Body of pancreas (tissue), 4 donors: ENCODE measurements around the gene APBA1.

Experiments
- POLR2A ChIP-seq, 3 donors: fragments of 450-650 bp; IDR thresholded peaks; one replicate each; pipeline ENCODE4 v1.6.1; 2016; ENCODE audit warnings: antibody characterized with exemption in 3 of 3, mild to moderate bottlenecking in 2 of 3
- TF ChIP-seq, protein P1 (sequence below), 7 experiments: fragments of 450-650 bp in 4 of 7; fragments of 200-600 bp in 3 of 7; sonication (generic) in 3 of 7; IDR thresholded peaks; one replicate each; pipeline ENCODE4 v1.5.1; 2016 to 2019; ENCODE audit warnings: antibody characterized with exemption in 7 of 7

DNA sequence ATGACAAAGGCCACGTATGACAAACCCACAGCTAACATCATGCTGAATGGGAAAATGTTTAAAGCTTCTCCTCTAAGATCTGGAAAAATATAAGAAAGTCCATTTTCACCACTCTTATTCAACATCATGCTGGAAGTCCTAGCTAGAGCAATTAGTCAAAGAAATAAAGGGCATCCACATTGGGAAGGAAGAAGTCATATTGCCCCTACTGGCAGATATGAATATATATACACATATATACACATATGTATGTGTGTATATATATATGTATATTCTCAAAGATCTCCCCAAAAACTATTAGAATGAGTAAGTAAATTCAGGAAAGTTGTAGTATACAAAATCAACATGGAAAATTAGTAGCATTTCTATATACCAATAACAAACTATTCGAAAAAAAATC, 17.1 kb downstream of the APBA1 start:
- TF ChIP-seq POLR2A (IDR thresholded peaks at IDR 0.05), result no peak
- TF ChIP-seq, protein P1, sequence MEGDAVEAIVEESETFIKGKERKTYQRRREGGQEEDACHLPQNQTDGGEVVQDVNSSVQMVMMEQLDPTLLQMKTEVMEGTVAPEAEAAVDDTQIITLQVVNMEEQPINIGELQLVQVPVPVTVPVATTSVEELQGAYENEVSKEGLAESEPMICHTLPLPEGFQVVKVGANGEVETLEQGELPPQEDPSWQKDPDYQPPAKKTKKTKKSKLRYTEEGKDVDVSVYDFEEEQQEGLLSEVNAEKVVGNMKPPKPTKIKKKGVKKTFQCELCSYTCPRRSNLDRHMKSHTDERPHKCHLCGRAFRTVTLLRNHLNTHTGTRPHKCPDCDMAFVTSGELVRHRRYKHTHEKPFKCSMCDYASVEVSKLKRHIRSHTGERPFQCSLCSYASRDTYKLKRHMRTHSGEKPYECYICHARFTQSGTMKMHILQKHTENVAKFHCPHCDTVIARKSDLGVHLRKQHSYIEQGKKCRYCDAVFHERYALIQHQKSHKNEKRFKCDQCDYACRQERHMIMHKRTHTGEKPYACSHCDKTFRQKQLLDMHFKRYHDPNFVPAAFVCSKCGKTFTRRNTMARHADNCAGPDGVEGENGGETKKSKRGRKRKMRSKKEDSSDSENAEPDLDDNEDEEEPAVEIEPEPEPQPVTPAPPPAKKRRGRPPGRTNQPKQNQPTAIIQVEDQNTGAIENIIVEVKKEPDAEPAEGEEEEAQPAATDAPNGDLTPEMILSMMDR (IDR thresholded peaks at IDR 0.05), result no peak
